HG02588 (cell line): ENCODE measurements around the gene SBK3.
"Not testable (repeated sequence)": the region's sequence is repeated elsewhere in the genome, so short reads cannot be mapped to it uniquely, and the experiment has no call there.

Experiments
- ATAC-seq: cut with Tn5 transposase; IDR thresholded peaks from one replicate; pipeline ENCODE4 v1.9.1; 2021; ENCODE audit warnings: mild to moderate bottlenecking, moderate library complexity; ENCODE audit not compliant: unreplicated experiment

The SBK3 gene, protein sequence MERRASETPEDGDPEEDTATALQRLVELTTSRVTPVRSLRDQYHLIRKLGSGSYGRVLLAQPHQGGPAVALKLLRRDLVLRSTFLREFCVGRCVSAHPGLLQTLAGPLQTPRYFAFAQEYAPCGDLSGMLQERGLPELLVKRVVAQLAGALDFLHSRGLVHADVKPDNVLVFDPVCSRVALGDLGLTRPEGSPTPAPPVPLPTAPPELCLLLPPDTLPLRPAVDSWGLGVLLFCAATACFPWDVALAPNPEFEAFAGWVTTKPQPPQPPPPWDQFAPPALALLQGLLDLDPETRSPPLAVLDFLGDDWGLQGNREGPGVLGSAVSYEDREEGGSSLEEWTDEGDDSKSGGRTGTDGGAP

DNA sequence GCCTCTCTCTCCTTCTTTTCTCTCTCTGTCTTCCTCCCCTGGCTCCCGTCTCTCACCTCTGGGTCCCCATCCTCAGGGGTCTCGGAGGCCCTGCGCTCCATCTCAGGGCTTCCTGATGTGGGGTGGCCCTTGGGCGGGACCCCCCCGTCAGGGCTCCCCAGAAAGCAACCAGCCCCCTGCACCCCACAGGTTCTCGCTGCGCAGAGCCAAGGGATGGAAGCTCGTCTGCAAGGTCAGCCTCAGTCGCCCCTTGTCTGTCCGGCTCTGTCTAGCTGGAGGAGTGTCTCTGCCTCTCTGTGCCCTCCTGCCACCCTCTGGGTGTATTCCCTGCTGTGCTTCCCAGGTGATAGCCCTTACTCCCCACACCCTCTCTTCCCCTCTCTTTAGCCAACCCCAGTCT is at the start of gene SBK3:
Gene SBK3, minus strand, starts transcription at position 101 of the 400 bp plus-strand sequence. Its CDS starts 0 bp downstream, at position 101.
- no peak for ATAC-seq

DNA sequence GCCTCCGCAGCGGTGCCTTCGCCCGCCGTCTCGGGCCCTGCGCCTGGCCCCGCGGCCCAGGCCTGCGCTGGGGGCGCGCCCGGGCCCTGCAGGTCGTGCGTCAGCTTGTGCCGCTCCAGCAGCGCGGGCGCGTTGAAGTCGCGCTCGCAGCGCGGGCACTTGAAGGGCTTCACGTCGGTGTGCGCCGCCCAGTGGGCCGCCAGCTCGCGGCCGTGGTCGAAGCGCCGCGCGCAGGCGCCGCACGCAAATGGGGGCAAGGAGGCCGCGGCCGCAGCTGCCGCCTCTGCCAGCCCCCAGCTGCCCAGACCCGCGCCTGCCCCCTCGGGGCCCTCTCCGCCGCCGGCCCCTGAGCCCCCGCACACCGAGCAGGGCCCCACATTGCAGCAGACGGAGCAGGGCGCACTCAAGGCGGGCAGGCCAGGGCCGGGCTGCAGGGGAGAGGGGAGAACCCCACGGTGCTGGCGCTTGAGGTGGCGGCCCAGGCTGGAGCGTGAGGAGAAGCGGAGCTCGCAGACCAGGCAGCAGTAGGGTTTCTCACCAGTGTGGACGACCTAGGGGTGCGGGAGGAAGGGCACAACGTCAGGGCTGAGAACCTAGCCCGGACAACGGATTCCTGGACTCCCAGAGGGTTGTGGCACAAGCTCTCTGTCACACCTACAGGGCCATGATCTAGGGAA is 47.9 kb upstream of the SBK3 start:
- ATAC-seq, result no peak

DNA sequence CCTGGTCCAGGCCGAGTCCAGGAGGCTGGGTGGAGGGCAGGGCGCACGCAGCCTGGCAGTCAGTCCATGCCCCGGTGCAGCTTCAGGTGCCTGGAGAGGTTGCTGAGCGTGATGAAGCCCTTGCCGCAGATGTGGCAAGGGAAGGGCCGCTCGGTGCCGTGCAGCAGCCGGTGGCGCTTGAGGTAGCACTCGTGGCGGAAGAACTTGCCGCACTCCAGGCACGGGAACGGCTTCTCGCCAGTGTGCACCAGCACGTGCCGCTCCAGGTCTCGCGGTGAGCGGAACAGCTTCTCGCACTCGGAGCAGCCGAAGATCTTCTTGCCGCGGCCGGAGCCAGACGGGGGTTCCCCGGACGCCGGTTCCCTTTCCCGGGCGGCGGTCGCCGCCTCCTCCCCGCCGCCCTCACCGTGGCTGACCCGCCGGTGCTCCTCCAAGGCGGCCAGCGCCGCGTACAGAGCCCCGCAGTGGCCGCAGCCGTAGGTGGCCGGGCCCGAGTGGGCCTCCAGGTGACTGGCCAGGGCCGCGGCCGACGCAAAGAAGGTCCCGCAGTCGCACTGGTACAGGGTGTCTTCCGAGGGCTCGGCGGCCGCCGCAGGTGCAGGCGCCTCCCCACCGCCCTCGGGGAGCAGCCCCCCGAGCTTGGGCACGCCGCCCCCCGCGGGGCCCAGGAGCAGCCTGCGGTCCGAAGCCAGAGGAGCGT is 47.2 kb upstream of the SBK3 start:
- no peak for ATAC-seq

DNA sequence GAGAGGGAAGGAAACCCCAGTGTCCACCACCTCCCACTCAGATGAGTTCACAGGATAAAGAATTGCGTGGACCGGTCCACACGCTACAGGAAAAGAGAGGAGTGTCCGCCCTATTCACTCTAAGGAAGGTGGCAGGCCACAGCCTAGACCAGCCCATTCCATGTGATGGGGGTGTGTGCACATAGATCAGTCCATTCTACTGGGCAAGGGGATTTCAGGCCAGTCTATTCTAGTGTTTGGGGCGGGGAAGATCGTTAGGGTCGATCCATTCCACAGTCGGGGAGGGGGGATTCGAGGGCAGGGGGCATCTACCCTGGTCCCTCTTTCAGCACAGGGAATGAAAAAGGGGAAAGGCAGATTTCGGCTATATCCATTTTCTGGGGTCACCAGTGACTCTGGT is 46.2 kb upstream of the SBK3 start:
- ATAC-seq, result no peak

DNA sequence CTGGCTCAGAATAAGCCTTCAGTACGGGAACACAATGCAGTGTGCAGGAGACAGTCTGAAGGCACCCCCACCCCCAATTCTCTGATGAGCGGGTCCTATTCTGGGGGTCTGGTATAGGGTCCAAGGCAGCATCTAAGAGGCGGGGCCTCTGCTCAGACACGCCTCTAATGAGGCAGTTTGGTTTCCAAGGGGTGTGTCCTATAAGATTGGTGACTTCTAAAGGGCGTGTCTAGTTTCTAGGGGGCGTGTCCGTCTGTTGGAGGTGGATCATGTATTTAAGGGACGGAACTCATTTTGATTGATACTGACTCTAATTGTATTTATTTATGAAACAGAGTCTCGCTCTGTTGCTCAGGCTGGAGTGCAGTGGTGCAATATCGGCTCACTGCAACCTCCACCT is 45.3 kb upstream of the SBK3 start:
- no peak for ATAC-seq

DNA sequence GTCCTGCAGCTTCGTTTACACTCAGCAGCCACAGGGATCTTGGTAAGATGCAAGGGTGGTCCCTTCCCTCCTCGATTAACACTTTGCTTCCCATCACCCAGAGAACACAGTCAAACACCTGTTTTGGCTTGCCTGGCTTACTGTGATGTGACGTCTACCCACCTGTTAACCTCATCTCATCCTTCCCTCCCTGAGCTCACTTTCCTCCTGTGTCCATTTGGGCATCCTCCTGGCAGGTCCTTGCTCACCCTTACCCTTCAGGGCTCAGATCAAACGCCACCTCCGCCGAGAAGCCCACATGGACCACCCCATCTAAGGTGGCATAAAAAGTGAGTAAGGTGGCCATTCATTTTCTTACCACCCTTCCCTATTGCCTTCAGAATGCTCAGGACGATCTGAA is 44.8 kb upstream of the SBK3 start:
- no peak for ATAC-seq

DNA sequence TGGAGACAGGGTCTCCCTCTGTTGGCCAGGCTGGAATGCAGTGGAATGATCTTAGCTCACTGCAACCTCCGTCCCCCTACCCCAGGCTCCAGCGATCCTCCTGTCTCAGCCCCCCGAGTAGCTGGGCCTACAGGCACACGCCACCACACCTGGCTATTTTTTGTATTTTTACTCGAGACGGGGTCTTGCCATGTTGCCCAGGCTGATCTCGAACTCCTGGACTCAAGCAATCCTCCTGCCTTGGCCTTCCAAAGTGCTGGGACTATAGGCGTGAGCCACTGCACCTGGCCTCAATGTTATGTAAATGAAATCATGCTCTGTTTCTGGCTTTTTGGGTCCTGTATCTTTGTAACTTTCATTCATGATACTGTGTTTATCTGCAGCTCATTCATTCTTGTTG is 43.4 kb upstream of the SBK3 start:
- no peak for ATAC-seq

DNA sequence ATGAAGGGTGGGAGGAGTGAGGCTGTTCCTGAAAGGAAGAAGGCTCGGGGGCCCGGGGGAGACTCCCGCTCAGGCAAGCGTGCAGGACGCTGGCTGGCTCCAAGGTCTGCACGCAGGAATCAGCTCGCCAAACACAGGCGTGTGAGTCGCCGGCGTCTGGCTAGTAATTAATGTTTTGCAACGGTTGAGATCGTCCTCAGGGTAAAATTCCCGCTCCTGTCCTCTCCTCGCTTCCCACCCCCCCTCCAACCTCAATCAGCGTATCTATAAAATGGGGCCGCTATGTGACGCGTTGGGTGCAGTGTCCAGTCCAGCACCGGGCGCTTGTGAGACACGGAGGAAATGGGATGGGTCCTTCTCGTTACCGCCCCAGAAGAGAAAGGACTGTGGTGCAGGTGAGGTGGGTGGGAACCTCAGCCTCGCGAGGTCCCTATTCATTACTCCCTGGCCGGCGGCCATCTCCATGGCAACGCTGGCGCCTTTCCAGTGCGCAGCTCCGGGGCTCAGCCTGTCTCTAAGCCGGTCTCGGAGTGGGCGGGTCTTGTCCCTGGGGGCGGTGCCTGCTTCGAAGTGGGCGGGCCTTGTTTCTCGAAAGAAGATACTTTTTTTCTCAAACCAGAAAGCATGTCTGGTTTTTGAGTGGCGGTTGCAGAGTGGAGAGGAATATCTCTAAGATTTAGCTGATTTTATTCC is 41.8 kb upstream of the SBK3 start:
- peak; percentile 82 for ATAC-seq

DNA sequence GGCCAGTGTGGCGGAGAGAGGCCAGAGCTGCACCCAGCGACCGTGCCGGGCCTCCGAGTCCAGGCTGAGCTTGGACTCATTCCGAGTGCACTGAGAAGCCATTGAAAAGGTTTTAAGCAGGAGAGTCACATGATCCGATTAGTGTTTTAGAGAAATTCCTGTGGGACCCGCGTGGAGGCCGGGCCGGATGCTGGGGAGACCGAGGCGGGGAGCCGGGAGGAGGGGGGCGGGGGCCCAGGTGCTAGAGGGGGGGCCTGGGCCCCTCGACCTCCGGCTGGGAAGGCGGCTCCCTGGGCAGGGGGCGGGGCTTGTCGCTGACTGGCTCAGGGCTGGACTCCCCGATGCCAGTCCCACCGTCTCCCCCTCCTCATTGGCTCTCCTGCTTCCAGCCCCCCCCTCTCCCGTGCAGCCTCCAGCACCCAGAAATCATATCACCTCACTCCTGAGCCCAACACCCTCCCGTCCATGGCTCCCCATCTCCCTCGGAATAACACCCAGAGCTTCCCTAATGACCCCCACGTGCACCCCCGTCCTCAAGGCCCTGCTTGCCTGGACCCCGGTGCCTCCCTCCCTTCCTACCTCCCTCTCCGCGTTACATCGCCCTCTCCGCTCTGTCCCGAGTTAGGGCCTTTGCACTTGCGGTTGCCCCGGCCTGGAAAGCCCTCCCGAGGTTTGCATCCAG is 40.5 kb upstream of the SBK3 start:
- no peak for ATAC-seq

DNA sequence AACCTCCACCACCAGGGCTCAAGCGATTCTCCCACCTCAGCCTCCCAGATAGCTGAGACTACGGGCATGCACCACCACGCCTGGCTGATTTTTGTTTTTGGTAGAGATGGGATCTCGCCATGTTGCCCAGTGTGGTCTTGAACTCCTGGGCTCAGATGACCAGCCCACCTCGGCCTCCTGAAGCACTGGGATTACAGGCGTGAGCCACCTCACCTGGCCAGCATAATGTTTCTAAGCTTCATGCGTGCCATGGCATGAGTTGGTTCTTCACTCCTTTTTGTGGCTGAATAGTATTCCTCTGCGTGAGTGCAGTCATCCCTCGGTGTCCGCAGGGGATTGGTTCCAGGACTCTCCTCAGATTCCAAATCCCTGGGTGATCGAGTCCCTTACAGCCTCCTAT is 39.5 kb upstream of the SBK3 start:
- no peak for ATAC-seq

DNA sequence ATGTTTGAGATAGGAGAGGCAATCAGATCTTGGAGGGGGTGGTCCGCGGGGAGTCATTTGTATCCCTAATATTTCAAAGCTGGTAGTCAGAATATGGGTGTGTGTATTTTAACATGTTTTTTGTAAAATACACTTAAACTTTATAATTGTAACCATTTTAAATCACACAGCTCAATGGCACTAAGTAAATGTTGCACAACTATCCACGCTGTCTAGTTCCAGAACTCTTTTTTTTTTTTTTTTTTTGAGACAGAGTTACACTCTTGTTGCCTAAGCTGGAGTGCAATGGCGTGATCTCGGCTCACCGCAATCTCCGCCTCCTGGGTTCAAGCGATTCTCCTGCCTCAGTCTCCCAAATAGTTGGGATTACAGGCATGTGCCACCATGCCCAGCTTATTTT is 38.6 kb upstream of the SBK3 start:
- ATAC-seq, result not testable (repeated sequence)

DNA sequence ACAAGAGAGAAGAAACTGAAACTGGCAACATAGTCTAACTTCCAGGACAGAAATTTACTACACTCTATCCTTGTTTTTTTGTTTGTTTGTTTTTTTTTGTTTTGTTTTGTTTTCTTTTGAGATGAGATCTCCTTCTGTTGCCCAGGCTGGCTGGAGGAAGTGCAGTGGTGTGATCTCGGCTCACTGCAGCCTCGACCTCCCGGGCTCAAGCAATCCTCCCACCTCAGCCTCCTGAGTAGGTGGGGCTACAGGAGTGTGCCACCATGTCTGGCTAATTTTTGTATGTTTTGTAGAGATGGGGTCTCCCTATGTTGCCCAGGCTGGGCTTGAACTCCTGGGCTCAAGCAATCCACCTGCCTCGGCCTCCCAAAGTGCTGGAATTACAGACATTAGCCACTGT is 36.9 kb upstream of the SBK3 start:
- ATAC-seq, result not testable (repeated sequence)

DNA sequence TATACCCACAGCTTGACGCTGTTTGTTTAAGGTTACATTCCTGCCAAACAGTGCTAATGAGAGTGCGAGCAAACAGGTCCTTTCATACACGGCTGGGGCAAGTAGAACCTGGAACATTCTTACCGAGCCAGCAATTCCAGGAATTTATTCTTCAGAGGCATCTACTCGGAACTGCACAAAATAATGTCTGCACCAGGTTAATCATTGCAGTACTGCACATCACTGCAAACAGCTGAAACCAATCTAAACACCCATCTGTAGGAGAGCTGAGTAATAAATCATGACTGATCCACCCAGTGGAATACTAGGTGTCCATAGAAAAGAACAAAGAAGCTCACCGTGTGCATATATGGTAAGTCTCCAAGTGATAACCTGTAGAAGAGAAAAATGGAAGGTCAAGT is 36.5 kb upstream of the SBK3 start:
- no peak for ATAC-seq

DNA sequence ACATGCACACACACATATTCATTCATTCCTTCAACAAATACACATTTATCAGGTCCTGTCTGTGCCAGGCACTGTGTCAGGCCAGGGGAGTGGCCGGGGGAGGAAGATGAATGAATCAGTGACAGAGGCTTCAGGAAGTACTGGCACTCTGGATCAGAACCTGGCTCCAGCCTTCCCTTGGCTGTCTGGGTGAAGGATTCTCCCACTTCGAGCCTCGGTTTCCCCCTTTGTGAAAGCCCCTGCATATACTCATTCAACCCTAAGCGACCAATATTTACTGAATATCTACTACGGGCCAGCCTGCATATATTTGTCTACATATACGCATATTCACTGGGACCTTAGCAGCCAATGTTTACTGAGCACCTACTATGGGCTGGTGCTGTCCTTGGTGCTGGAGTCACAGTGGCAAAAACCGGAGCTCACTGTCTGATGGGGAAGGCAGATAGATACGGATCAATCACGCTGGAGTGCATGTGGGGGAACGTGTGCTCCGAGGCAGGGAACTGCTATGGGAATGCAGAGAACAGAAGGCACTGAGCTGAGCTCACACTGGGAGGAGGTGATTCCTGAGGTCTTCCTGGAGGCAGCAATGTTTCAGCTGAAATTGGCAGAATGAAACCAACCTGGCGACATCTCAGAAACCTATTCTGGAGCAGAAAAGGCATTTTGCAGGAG is 35.9 kb upstream of the SBK3 start:
- ATAC-seq, result no peak

DNA sequence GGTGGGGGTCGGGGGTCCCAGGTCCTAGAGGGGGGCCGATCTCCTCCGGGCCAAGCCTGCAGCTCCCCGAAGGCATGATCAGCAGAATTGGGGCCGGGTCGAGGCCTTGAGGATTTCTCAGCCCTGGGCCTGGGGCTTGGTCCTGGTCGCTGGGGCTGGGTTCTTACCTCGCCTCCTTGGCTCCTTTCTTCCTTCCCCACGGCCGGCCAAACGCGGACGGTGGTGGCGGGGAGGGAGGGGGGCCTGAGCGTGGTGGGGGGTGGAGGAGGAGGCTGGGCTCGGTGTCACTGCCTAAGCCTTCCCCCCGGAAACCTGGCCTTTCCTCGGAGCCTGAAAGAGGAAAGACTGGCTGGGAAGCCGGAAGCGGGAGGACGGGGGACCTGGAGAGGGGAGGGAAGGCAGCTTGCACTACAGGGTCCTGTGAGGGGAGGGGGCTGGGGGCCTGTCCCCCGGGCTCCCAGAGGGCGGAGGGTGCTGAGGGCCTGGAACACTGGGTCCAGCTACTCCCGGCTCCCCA is 35.3 kb upstream of the SBK3 start, which contains the start of gene ZNF579:
Gene ZNF579, minus strand, starts transcription at position 221 of the 517 bp plus-strand sequence. CDS start 1,209 bp downstream, outside the sequence.
- ATAC-seq, result no peak

DNA sequence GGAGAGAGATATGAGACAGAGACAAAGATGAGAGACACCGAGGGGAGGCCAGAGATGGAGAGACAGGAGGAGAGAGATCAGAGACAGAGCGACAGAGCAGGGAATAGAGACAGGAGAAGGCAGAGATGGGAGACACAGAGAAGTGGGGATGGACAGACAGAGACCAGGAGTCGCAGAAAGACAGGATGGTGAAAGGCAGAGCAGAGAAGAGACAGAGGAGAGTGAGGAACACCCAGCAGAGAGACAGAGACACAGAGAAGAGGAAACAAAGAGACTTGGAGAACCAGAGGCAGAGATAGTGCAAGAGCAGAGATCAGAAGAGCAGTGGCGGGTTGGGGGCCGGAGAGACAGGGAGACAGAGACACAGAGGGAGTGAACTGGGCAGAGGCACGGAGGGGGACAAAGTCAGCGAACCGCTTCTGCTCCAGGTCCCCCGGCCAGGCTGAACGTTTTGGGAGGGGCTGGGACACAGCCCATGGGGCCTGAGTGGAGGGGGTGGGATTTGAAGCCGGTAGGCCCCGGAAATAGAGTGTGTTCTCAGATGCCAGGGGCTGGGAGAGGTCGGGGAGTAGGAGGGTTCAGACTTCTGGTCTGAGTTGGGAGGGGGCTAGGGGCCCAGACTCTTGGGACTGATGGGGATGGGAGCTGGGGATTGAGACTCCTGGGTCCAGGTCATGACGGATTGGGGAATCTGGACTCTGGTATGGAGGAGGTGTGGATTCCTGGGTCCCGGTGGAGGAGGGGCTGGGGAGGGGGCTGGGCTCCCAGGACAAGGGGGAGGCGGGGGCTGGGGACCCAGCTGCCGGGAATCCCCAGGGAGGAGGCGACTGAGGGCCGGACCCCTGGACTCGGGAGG is 34.7 kb upstream of the SBK3 start:
- ATAC-seq, result no peak

DNA sequence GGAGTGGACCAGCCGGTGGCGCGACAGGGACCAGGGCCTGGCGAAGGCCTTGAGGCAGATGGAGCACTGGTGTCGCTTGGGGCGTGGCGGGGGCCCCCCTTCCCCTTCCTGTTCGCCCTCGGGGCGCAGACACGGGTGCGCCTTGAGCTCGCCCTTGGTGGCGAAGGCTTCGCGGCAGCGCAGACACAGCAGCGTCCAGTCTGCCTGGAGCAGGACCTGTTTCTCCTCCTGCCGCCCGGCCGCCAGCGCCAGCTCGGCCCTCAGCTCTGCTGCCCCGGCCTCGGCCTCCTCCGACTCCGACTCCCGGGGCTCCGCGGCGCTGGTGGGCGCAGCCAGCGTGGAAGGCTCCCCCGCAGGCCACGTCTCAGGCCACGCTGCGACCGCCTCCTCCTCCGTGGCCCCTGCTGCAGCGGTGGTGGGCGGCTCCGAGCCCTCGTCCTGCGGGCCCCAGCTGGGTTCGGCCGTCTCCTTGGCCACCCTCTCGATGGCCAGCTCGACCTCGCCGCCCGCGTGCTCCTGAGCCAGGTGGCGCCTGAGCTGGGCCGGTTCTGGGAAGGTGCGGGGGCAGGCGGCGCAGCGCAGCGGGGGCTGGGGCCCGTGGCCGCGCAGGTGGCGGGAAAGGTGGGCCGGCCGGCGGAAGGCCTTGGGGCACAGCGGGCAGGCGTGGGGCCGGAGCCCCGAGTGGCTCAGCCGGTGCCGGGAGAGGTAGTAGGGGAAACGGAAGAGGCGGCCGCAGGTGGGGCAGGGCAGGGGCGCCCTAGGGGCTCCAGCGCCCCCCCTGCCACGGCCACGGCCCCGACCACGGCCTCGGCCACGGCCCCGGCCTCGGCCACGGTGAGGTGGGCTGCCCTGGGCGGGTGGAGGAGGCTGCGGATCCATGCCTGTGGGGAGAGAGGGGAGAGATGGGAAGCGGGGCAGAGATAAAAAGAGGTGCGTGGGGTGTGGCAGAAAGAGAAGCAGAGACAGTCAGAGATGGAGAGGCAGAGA is 33.7 kb upstream of the SBK3 start:
- no peak for ATAC-seq
